ENCODE data around the gene JMJD6.

- TF ChIP-seq POLR2AphosphoS5 (IDR thresholded peaks at IDR 0.05; ENCODE audit: low read depth, low read length) (no peak), POLR2A (IDR thresholded peaks at IDR 0.05; ENCODE audit: low read depth, low read length) (no peak)
Observed at GRCh38 chr17:76675648-76676047, 50.8 kb downstream of the JMJD6 start.
